DND-41 (cell line): ENCODE measurements around the gene CDHR1.

Experiments used
- EZH2 ChIP-seq: IDR thresholded peaks from 3 replicates; pipeline ENCODE4 v1.6.1; 2012; ENCODE audit warnings: borderline replicate concordance, low read depth, mild to moderate bottlenecking, moderate library complexity, low read length, inconsistent platforms; ENCODE audit not compliant: severe bottlenecking
- TF ChIP-seq, protein P1 (sequence below): IDR thresholded peaks from 2 replicates; pipeline ENCODE4 v1.5.1; 2012; ENCODE audit warnings: borderline replicate concordance, low read length, moderate library complexity, mild to moderate bottlenecking; ENCODE audit not compliant: poor library complexity, severe bottlenecking; ENCODE audit errors: extremely low read depth

GRCh38 chr10:84267503-84268126 lies 73.3 kb downstream of the CDHR1 start:
- TF ChIP-seq, protein P1, sequence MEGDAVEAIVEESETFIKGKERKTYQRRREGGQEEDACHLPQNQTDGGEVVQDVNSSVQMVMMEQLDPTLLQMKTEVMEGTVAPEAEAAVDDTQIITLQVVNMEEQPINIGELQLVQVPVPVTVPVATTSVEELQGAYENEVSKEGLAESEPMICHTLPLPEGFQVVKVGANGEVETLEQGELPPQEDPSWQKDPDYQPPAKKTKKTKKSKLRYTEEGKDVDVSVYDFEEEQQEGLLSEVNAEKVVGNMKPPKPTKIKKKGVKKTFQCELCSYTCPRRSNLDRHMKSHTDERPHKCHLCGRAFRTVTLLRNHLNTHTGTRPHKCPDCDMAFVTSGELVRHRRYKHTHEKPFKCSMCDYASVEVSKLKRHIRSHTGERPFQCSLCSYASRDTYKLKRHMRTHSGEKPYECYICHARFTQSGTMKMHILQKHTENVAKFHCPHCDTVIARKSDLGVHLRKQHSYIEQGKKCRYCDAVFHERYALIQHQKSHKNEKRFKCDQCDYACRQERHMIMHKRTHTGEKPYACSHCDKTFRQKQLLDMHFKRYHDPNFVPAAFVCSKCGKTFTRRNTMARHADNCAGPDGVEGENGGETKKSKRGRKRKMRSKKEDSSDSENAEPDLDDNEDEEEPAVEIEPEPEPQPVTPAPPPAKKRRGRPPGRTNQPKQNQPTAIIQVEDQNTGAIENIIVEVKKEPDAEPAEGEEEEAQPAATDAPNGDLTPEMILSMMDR, result peak; percentile 74
- TF ChIP-seq EZH2, result no peak
